T-helper 9 cell (primary cell): ENCODE results near the gene NAXE.
"Not testable (repeated sequence)": the region's sequence is repeated elsewhere in the genome, so short reads cannot be mapped to it uniquely, and the experiment has no call there.

Experiments
- DNase-seq: peaks from one replicate; pipeline ENCODE4 v3.0.0-alpha.2; 2020

NAXE gene

DNA sequence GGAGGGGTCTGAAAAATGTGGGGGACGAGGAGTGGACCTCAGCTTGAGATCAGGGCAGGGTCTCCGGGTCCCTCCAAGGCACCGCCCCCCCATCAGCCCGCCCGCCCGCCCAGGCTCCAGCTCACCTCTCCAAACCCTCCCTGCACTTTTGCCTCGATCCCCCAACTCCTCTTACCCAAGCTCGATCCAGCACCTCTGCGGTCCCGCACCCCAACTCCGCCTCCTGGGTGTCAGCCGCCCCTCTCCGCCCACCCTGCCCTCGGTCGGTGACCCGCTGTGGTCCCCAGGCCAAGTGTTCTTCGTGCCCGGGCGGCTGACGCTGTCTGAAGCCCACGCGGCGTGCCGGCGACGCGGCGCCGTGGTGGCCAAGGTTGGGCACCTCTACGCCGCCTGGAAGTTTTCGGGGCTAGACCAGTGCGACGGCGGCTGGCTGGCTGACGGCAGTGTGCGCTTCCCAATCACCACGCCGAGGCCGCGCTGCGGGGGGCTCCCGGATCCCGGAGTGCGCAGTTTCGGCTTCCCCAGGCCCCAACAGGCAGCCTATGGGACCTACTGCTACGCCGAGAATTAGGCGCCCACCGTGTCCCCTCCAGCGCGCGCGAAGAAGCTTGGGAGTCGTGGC is 33.3 kb downstream of the NAXE start:
- no peak for DNase-seq

DNA sequence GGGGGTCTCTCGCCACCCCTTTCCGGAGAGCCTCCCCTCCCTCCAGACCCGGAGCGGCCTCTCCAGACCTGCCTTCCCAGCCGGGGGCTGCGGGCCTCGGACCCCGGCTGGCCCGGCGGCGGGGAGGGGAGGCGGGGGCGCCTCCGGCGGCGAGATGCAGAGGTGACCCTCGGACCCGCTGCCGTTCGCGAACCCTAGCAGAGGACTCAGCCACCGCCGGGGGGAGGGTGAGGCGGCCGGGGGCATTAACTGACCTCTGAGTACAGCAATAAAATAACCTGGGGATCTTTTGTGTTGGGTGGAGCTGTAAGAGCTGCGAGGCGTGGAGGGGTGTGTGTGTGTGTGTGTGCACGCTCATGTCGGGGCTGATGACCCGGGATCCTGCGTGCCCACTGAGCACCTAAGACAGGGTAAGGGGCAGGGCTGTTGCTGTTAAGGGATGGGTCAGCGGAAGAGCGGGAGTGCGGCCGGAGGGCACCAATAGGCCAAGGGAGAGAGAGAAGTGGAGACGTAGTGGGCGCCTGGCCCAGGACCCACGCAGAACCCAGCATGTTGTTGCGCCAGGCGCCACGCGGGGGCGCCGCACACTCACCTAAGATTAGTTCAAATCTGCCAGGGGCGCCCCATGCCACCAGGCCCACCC is 34.0 kb downstream of the NAXE start:
- DNase-seq = peak; percentile 75

DNA sequence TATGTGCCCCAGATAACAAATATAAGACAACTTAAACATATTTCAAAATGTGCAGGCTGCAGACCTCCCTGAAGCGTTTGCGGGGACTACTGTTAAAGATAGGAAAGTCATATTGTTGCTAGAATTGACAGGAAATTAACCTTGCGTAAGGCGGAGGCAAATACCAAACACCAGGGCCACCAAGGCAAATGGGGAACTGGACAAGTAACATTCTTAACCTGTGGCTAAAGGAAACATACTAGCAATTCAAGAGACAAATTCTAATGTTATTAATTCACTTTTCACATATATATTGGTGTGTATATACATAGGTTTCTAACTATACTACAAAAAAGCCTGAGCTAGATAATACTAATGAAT is 34.5 kb downstream of the NAXE start:
- DNase-seq = no peak

DNA sequence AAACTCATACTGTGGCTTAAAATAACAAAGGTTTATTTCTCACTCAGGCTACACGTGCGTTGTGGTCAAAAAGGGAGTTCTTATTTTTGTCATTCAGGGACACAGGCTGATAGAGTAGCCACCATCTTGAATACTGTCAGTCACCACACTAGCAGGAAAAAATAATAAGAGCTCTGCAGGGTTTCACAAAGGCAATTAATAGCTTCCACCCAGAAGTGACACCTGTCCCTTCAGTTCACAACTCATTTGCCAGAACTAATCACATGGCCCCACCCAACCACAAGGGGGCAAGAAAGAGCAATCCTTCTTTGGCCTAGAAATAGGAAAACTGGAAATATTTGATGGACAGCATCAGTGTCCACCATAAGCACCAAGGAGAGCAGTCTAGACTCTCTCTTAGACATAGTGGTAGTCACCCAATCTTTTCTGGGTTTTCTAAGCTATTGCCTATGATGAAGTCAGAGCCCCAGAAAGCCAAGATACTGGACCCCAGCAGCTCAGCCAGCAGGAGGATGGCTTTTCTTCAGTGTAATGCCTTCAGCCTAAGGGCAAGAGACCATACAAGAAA is 35.8 kb downstream of the NAXE start:
- DNase-seq = no peak

DNA sequence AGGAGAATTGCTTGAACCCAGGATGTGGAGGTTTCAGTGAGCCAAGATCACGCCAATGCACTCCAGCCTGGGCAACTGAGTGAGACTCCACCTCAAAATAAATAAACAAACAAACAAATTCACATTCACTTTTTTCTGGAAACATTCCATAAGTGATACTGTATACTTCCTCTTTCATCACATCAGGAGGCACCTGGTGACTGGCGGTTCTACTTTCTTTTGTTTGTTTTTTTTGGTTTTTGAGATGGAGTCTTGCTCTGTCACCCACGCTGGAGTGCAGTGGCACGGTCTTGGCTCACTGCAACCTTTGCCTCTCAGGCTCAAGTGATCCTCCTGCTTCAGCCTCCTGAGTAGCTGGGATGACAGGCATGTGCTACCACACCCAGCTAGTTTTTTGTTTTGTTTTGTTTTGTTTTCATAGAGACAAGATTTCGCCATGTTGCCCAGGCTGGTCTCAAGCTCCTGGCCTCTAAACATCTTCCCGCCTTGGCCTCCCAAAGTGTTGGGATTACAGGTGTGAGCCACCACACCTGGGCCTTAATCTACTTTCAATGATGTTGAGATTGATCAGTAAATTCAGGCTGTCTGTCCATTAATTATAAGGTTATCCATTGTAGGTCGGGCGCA is 38.4 kb downstream of the NAXE start:
- DNase-seq = no peak

GRCh38 chr1:156631152-156631551 is 39.6 kb downstream of the NAXE start:
- DNase-seq = not testable (repeated sequence)

DNA sequence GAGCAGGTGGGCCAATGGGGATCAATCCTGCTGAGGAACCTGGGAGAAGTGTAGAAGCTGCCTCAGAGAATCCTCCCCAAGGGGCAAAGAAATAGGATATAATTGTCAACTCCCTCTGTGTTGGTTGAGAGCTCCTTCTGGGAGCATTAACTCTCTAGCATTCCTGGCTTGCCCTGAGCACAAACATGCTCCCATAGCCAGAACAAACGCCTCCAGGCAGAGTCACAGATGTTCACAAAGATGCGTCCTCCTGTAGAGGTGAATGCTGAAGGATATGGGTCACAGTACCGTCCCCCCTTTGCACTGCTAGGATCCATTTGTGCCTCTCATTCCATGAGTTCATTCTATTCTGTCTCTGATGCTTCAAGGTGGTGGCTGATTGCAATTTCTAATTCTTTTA is 40.8 kb downstream of the NAXE start:
- no peak for DNase-seq

GRCh38 chr1:156638189-156638985 is 46.8 kb downstream of the NAXE start:
- no peak for DNase-seq

DNA sequence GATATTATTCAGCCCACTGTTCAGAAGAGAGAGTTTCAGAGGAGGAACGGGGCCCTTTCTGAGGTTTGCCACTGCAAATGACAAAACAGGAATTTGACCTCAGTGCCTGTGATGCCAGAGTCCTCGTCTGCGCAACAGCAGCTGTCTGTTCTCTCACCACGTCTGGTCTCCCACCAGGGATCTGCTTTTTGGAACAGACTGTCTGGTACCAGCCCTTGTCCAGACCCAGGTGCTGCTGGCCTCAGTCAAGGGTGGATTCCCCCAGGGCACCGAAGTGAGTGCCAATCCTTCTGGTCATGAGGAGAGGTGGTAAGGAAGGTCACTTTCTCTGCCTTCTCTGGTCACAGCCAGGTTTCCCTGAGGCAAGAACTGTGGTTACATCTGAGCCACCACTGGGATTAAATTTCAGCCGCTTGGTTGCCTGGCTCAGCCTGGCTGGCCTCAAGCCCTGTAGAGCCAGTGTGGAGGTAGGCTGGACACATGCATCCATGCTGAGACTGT is 48.1 kb downstream of the NAXE start:
- no peak for DNase-seq

DNA sequence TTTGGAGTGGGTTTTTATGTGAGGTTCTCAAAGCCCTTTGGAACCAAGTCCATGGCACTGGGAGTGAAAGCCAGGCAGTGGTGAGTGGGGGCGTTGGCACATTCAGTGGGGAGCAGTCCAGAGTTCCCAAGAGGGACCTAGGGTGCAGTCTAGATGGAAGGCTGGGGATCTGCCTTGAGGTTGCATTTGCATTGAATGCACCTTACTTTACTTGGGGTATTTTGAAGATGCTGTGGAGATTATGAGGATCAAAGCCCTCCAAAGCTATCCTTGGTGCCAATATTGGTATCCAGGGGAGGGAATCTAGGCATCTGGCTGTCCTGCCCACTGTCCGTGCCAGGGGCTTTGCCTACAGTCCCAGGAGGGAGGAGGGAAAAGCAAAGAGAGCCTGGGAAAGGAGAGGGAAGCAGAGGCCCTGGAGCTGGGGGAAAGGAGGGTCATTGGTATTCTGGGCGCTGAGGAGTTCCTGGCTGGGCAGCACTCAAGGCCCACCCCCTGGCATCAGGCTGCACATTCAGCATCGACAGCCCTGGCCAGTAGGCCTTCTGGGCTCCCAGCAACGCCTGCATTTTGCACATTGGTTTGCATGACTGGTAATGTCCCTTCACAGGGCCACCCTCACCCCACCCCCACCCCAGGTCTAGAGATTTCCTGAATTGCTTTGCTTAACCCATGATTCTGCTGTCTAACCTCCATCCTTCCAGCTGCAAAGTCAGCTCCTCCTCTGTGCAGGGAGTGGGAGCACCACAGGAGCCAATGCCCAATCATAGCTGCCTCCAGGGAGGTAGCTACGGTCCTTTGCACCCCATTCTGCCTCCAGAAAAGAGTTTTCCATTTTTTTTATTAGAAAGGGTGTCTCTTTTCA is 49.5 kb downstream of the NAXE start:
- no peak for DNase-seq

- DNase-seq = no peak
Measured at GRCh38 chr1:156641761-156642264, 50.2 kb downstream of the NAXE start, which contains the start of gene BCAN. Gene BCAN (plus strand): TSS chr1:156642117. CDS start chr1:156646055, 3,938 bp downstream.

- no peak for DNase-seq
Measured at GRCh38 chr1:156642265-156643048, 50.9 kb downstream of the NAXE start.

DNA sequence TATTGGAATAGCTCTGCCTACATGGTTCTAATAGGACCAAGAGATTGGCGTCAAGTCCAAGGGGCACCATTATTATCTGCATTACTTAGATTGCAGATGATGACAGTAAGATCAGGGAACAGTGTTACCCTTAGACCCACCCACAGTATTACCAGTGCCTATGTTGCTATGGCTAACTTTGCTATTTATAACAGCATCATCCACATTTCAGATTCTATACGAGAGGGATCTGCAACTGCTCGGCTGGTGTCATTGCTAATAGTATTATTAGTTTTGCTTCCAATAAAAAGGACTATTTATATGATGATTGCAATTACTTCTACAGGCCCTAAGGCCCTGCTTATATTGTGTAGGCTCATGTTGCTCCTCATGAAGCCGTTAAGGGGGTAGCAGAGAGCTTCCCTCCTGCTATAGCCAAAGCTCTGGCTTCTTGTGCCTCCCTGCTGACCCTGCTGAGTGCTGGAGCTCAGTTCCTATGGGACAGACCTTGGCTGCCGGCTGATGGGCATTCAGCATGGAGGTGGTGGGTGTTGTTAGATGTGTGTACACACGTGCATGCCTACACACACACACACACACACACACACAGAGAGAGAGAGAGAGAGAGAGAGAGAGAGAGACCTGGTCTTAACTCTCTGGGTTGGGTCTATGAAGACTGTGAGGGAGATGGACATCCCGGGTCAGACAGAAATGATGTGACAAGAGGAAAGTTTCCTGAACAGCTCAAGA is 51.6 kb downstream of the NAXE start:
- DNase-seq = no peak

- no peak for DNase-seq
Measured at GRCh38 chr1:156643778-156644092, 52.2 kb downstream of the NAXE start.
